GM12878 (cell line): ENCODE results near the gene KRTAP9-2.

ENCODE experiments used
- BHLHE40 ChIP-seq, 2 experiments: fragments of 450-650 bp in 1 of 2; IDR thresholded peaks; 2 replicates each; pipeline ENCODE4 v1.6.1; 2011 to 2017; ENCODE audit warnings: low read depth in 2 of 2, borderline replicate concordance in 1 of 2, improper control_type of control experiment in 1 of 2, low read length in 1 of 2, mild to moderate bottlenecking in 1 of 2
- MXI1 ChIP-seq: fragments of 150-350 bp; IDR thresholded peaks from 2 replicates; pipeline ENCODE4 v1.6.1; 2011; ENCODE audit warnings: low read depth, mild to moderate bottlenecking, inconsistent platforms, low read length, improper control_type of control experiment
- NKRF ChIP-seq: fragments of 450-650 bp; conservative IDR thresholded peaks from 2 replicates; pipeline ENCODE4 v1.6.1; 2017; ENCODE audit warnings: mild to moderate bottlenecking, moderate library complexity
- POLR2A ChIP-seq: IDR thresholded peaks from 2 replicates; pipeline ENCODE4 v1.6.1; 2011; ENCODE audit warnings: low read depth, mild to moderate bottlenecking, low read length
- POLR2AphosphoS2 ChIP-seq: IDR thresholded peaks from 2 replicates; pipeline ENCODE4 v1.6.1; 2011; ENCODE audit warnings: low read depth, mild to moderate bottlenecking, low read length, improper control_type of control experiment, moderate library complexity
- STAT3 ChIP-seq: IDR thresholded peaks from 2 replicates; pipeline ENCODE4 v1.6.1; 2011; ENCODE audit warnings: low read depth, low read length, improper control_type of control experiment
- ZBTB40 ChIP-seq: fragments of 450-650 bp; IDR thresholded peaks from 2 replicates; pipeline ENCODE4 v1.6.1; 2016; ENCODE audit warnings: mild to moderate bottlenecking, moderate library complexity, borderline replicate concordance

- no peak for TF ChIP-seq BHLHE40 (IDR thresholded peaks at IDR 0.05; ENCODE audit: borderline replicate concordance in 1 of 2, low read depth in 2 of 2, low read length in 1 of 2)
- no peak for TF ChIP-seq POLR2AphosphoS2
- no peak for TF ChIP-seq POLR2A
- TF ChIP-seq STAT3, result no peak
- no peak for TF ChIP-seq MXI1
- TF ChIP-seq NKRF, result no peak
- no peak for TF ChIP-seq ZBTB40
Observed at GRCh38 chr17:41271858-41272257, 45.4 kb downstream of the KRTAP9-2 start.
